NB4 (cell line): Measurements from ENCODE around the gene FAM107B.
A peak's percentile ranks its signal among the peaks of the same experiment; 100 is the strongest.

Experiments
- DNase-seq: peaks from one replicate; pipeline ENCODE4 v3.0.0; 2010; ENCODE audit warnings: low read depth
- H3K4me3 ChIP-seq: one replicate; pipeline ENCODE4 v1.5.1; 2011; ENCODE audit warnings: mild to moderate bottlenecking, low read depth, low read length, moderate library complexity
- CTCF ChIP-seq: IDR thresholded peaks from one replicate; pipeline ENCODE4 v1.5.1; 2012; ENCODE audit warnings: low read depth, low read length
- MAX ChIP-seq: IDR thresholded peaks from 2 replicates; pipeline ENCODE4 v1.6.1; 2011; ENCODE audit warnings: low read depth, low read length
- MYC ChIP-seq: IDR thresholded peaks from 2 replicates; pipeline ENCODE4 v1.6.1; 2011; ENCODE audit warnings: low read depth, low read length
- POLR2A ChIP-seq: IDR thresholded peaks from 2 replicates; pipeline ENCODE4 v1.6.1; 2011; ENCODE audit warnings: mild to moderate bottlenecking; ENCODE audit not compliant: insufficient read length; ENCODE audit errors: extremely low read depth

The FAM107B gene

GRCh38 chr10:14606633-14607032 is 168.1 kb downstream of the FAM107B start:
- no peak overlapping the region for H3K4me3 ChIP-seq
- DNase-seq = no peak
- TF ChIP-seq MAX (no peak), CTCF (no peak), MYC (no peak), POLR2A (no peak)

- TF ChIP-seq CTCF (no peak), POLR2A (no peak), MYC (no peak), MAX (no peak)
- DNase-seq = peak; percentile 29
- no peak overlapping the region for H3K4me3 ChIP-seq
Measured at GRCh38 chr10:14605231-14605925, 169.3 kb downstream of the FAM107B start.

- TF ChIP-seq MYC (no peak), MAX (no peak), CTCF (no peak), POLR2A (peak; percentile 37)
- H3K4me3 ChIP-seq = peak overlapping the region; percentile 36
- DNase-seq = peak; percentile 72
Measured at GRCh38 chr10:14604181-14605142, 170.2 kb downstream of the FAM107B start.

GRCh38 chr10:14603534-14604102 is 171.1 kb downstream of the FAM107B start:
- peak; percentile 60 for DNase-seq

More at GRCh38 chr10:14603534-14604102, 171.1 kb downstream of the FAM107B start:
- H3K4me3 ChIP-seq = peak overlapping the region; percentile 91
- no peak for TF ChIP-seq MAX
- TF ChIP-seq POLR2A = no peak
- TF ChIP-seq CTCF = no peak
- no peak for TF ChIP-seq MYC
